Epithelial cell of esophagus (primary cell): ENCODE measurements around the gene FZD8.

ENCODE experiments used
- DNase-seq: peaks from one replicate; pipeline ENCODE4 v3.0.0; 2010; ENCODE audit warnings: low read depth
- H3K4me3 ChIP-seq: 2 replicates; pipeline ENCODE4 v1.5.1; 2011; ENCODE audit warnings: mild to moderate bottlenecking, low read length, control low read depth
- TF ChIP-seq, protein P1 (sequence below): IDR thresholded peaks from 2 replicates; pipeline ENCODE4 v1.5.1; 2011; ENCODE audit warnings: low read depth, mild to moderate bottlenecking, low read length, control low read depth, inconsistent platforms; ENCODE audit not compliant: insufficient read depth; ENCODE audit errors: missing control alignments

Gene FZD8

DNA sequence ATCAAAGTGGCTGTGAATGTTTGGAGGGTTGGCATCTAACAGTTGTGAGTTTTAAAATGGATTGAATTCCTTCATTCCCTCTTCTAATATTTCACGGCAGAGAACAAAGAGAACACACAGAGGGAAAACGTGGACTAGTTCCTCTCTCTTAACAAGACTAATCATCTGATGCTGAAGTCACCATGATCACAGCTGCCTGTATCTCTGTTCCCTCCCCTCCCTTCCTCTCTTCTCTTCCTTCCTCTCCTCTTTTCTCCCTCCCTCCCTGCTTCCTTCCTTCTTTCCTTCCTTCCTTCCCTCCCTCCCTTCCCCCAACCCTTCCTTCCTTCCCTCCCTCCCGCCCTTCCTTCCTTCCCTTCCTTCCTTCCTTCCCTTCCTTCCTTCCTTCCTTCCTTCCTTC, 47.0 kb downstream of the FZD8 start:
- no peak overlapping the region for H3K4me3 ChIP-seq
- TF ChIP-seq, protein P1, sequence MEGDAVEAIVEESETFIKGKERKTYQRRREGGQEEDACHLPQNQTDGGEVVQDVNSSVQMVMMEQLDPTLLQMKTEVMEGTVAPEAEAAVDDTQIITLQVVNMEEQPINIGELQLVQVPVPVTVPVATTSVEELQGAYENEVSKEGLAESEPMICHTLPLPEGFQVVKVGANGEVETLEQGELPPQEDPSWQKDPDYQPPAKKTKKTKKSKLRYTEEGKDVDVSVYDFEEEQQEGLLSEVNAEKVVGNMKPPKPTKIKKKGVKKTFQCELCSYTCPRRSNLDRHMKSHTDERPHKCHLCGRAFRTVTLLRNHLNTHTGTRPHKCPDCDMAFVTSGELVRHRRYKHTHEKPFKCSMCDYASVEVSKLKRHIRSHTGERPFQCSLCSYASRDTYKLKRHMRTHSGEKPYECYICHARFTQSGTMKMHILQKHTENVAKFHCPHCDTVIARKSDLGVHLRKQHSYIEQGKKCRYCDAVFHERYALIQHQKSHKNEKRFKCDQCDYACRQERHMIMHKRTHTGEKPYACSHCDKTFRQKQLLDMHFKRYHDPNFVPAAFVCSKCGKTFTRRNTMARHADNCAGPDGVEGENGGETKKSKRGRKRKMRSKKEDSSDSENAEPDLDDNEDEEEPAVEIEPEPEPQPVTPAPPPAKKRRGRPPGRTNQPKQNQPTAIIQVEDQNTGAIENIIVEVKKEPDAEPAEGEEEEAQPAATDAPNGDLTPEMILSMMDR = no peak
- DNase-seq = no peak

DNA sequence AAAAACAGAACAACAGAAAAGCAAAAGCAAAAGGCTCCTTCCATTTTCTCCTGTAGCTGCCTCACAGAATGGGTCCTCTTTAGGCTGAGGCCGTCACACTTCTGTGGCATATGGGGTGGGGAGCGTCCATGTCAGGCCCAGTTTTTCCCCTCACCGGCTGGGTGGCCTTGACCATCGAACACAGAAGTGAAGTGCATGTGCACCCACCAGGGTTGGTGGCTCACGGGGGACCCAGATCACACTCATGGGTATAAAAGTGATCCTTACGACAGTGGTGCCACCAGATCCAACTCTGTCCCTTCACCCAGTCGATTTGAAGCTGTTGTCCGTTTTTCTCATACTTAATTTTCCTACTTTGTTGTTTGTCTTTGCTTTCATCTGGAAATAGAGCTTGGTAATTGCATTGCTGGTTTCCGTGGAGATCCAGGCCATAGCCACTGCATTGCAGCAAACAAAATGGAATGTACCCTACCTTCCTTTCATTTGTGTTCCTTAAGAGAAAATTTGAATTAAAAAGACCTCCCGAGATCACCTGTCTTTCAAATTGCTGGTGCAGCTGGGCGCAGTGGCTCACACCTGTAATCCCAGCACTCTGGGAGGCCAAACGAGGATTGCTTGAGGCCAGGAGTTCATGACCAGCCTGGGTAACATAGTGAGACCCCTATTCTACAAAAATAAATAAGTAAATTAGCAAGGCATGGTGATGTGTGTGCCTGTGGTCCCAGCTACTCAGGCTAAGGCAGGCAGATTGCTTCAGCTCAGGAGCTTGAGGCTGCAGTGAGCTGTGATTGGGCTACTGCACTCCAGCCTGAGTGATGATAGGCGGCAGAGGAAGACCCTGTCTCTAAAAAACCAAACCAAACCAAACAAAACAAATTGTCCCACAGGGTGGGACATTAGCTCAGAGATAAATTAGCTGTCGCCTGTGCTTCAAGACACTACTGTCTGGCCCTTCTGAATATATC, 47.7 kb downstream of the FZD8 start:
- no peak for DNase-seq
- H3K4me3 ChIP-seq = no peak overlapping the region

DNA sequence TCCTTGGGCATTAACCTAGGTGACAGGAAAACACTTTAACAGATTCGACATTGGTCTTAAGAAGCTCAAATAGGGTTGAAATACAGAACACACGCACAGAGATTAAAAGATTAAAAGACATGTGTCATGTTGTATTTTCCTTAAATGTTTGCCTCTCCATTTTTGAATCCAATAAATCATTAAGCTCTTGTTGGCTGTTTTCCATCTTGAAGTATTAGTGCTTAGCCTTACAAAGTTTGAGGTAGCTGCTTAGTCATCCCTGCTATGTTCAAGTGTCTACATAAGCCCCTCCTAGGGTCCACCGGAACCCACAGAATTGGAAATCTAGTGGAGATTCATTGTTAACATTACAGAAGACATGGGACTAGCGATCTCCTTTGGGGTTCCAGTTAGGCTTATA, 49.7 kb downstream of the FZD8 start:
- TF ChIP-seq, protein P1 = no peak
- H3K4me3 ChIP-seq = no peak overlapping the region
- DNase-seq = no peak

More for the DNA sequence above, 47.7 kb downstream of the FZD8 start:
- TF ChIP-seq, protein P1 = no peak

DNA sequence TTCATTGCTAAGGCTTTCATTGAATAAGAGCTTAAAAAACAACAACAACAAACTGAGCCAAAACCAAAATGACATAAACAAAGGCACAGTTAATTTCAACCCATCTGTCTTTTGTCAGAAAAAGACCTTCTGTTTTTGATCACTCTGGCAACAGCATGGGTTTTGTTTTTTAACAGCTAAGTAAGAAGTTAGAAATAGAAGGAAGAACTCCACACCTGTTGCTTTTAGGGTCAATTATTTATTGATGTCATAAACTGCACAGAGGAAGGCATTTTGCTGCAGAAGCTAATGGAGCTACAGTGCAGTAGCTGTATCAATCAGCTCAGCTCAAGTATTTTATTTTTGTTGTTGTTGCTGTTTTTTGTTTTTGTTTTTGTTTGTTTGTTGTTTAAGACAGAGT, 53.3 kb downstream of the FZD8 start:
- TF ChIP-seq, protein P1 = no peak
- no peak overlapping the region for H3K4me3 ChIP-seq
- DNase-seq = no peak
